Epithelial cell of proximal tubule (primary cell): ENCODE data around the gene NINJ1. TPM values are rescaled to one million over a fixed set of nuclear protein-coding genes. Genes with fewer than 3 reads are reported as not detected.

ENCODE experiments used
- DNase-seq: peaks from one replicate; pipeline ENCODE4 v3.0.0-alpha.2; 2011; ENCODE audit warnings: low read depth
- H3K4me3 ChIP-seq: 2 replicates; pipeline ENCODE4 v1.5.1; 2011; ENCODE audit warnings: low read depth, mild to moderate bottlenecking, low read length
- CTCF ChIP-seq: conservative IDR thresholded peaks from 2 replicates; pipeline ENCODE4 v1.5.1; 2012; ENCODE audit warnings: low read depth, mild to moderate bottlenecking, low read length
- total RNA-seq: library from RNA; depleted of rRNA; stranded (reverse); fragments of >200 nt; gene quantifications from 2 replicates; pipeline ENCODE4 v1.2.3, GENCODE V29; 2015

NINJ1 gene
- total RNA-seq, 1 donor from 2014 or later = 59.0 TPM

GRCh38 chr9:93093877-93094657 is 40.0 kb downstream of the NINJ1 start:
- DNase-seq = no peak
- TF ChIP-seq CTCF = no peak
- no peak overlapping the region for H3K4me3 ChIP-seq

GRCh38 chr9:93093127-93093876 is 40.7 kb downstream of the NINJ1 start:
- DNase-seq = no peak
- no peak overlapping the region for H3K4me3 ChIP-seq
- no peak for TF ChIP-seq CTCF

- no peak for DNase-seq
- H3K4me3 ChIP-seq = no peak overlapping the region
- TF ChIP-seq CTCF = no peak
These were observed 41.6 kb downstream of the NINJ1 start for GRCh38 chr9:93092251-93092991.

GRCh38 chr9:93091453-93092081 is 42.5 kb downstream of the NINJ1 start:
- no peak overlapping the region for H3K4me3 ChIP-seq
- TF ChIP-seq CTCF = no peak
- peak; percentile 42 for DNase-seq

GRCh38 chr9:93091056-93091452 is 43.0 kb downstream of the NINJ1 start:
- no peak for TF ChIP-seq CTCF
- H3K4me3 ChIP-seq = no peak overlapping the region
- DNase-seq = no peak

- H3K4me3 ChIP-seq = no peak overlapping the region
- no peak for DNase-seq
- TF ChIP-seq CTCF = no peak
These were observed 43.9 kb downstream of the NINJ1 start for GRCh38 chr9:93090091-93090655.
